ENCODE results near the gene COL9A3. TPM values are rescaled to one million over a fixed set of nuclear protein-coding genes. Genes with fewer than 3 reads are reported as not detected.

COL9A3 gene
- total and polyA plus RNA-seq, 5 donors: 4.3 to 13.0 (median 5.7) TPM

DNA sequence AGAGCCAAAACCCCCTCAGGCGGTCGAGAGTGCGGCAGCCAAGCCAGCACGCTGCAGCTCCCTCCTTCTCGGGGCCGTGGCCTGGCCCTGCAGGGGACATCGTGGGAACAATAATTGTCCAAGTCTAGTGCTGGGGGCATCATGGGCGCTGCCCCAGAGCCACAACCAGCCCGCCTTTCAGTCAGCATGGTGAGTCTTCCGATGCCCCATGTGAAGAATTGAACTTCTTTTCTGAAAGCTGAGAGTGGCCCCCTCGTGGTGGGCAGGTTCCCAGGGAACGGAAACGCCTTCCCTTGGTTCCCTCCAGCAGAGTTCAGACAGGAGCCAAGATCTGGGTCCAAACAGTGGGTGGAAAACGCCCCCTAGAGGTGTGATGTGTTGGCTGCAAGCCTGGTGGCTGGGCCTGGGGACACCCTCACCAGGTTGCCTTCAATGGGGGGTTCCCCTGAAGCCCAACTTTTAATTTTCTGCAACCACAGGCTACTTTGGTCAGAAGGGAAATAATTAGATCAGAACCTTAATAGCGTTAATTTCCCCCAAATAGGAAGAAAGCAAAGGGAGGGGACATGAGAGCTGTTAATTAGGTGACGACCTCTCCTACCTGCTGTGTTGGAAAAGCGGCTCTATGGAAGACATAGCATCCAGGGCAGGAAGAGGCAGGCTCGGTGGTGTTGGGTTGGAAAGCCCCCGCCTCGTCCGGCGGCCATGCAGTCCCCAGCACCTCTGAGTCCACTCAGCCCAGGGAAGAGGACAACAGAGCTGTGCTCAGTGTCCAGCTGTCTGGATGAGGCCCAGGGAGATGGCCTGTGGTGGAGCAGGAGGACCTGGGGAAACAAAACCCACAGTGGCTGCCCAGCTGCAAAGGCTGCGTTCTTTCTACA is 25.3 kb upstream of the COL9A3 start:
- peak in 1 of 2 donors; percentile 6 for ATAC-seq
- 30% methylated on average over 23 of the region's 23 CpGs for WGBS
- no peak overlapping the region for H3K27ac ChIP-seq (ENCODE audit: low read length)

DNA sequence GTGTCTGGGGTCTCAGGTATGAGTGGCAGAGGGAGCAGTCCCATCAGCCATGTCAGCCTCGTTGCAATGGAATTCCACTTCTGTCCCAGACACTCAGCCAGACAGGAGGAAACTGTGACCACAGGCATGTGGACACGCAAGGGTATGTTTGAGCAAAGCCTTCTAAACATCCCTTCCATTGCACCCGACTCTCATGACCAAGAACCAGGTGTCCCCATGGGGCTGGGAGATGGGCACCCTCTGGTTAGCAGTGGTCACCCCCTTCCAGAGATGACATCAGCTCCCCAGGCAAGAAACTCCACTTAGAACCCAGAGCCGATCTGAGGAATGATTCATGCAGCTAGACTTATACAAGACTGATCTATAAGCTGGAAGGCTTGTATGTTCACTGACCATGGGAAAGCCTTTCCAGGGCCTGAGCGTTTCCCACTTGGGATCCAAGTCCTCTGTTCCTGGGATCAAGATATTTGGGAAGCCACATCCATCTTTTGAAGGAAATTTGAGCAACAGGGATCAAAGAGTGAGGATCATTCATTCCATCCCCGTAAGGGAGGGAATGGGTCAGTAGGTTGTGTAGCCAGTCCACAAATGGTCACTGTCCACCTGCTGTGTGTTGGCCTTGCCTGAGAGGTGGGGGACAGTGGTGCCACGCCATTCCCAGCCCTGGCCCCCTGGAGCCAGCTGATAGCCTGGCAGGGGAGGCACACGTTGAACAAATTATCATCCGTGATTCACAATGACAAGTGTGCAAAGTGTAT is 24.5 kb upstream of the COL9A3 start:
- DNase-seq: no peak
- Histone ChIP-seq H3K9me3 (ENCODE audit: control insufficient read depth, low read length) (no peaks in the 10 kb centered on the region), H3K27me3 (ENCODE audit: control insufficient read depth, insufficient read depth) (no peaks in the 10 kb centered on the region), H3K4me1 (ENCODE audit: control insufficient read depth, insufficient read depth, low read length) (peaks cover 7% of the 10 kb centered on the region), H3K27ac (ENCODE audit: low read length) (no peak overlapping the region), H3K4me3 (ENCODE audit: low read length) (no peak overlapping the region)
- WGBS: 76% methylated on average over 9 of the region's 9 CpGs
- no peak for ATAC-seq
- intact Hi-C loops (cut with DNase I): loop anchor here (2.0 to 10.0 kb wide), 4 partner anchors 120 to 288 kb away; no protein-coding TSS in a partner anchor

More for the DNA sequence above, 25.3 kb upstream of the COL9A3 start:
- Histone ChIP-seq H3K9me3 (ENCODE audit: control insufficient read depth, low read length) (no peaks in the 10 kb centered on the region), H3K4me3 (ENCODE audit: low read length) (no peak overlapping the region), H3K27me3 (ENCODE audit: control insufficient read depth, insufficient read depth) (no peaks in the 10 kb centered on the region), H3K4me1 (ENCODE audit: control insufficient read depth, insufficient read depth, low read length) (peaks cover 7% of the 10 kb centered on the region)
- intact Hi-C loops (cut with DNase I): loop anchor here (2.0 to 10.0 kb wide), 4 partner anchors 119 to 287 kb away; no protein-coding TSS in a partner anchor
- peak; percentile 81 to 91 (median 89) for DNase-seq

DNA sequence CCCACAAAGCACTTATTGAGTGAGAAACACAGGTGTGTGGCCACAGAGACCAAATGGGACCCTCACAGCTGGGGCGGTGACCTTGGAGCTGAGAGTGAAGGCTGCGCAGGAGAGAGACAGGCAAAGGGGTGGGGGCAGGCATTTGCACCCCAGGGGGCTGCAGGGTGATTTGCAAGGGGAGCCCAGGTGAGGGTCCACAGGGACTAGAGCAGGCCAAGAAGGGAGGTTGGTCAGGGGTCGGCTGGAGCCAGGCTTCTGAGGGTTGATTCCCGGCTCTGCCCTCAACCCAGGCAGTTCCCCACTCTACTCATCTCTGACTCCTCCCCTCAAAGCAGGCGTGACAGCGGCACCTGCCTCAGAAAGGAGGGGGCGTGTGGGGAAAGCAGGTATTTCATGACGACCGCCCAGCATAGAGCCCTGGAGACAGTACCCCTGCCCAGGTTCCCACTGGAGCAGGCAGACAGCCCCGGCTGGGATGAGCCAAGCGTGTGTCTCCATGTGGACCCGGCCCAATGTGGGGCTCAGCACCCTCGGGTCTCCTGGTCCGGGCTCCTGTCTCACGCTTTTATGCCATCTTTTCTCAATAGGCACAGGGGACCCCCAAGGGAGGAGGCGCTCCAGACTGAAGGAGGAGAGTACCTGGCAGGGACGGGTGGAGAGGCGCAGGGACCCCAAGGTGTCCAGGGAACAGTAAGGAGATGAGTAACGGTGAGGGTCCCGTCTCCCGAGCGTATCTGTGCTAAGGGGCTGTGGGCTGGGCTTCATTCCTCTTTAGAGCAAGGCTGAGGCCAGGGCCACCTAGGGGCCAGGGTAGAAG is 23.7 kb upstream of the COL9A3 start:
- intact Hi-C loops (cut with DNase I): loop anchor here (2.0 to 10.0 kb wide), 4 partner anchors 121 to 288 kb away; no protein-coding TSS in a partner anchor
- DNase-seq (peak in 1 of 3 donors; percentile 66), ATAC-seq (no peak)
- Histone ChIP-seq H3K4me3 (ENCODE audit: low read length) (no peak overlapping the region), H3K27me3 (ENCODE audit: control insufficient read depth, insufficient read depth) (no peaks in the 10 kb centered on the region), H3K9me3 (ENCODE audit: control insufficient read depth, low read length) (no peaks in the 10 kb centered on the region), H3K27ac (ENCODE audit: low read length) (peak overlapping the region; percentile 93), H3K4me1 (ENCODE audit: control insufficient read depth, insufficient read depth, low read length) (peaks cover 7% of the 10 kb centered on the region)
- WGBS: 90% methylated on average over 22 of the region's 22 CpGs

DNA sequence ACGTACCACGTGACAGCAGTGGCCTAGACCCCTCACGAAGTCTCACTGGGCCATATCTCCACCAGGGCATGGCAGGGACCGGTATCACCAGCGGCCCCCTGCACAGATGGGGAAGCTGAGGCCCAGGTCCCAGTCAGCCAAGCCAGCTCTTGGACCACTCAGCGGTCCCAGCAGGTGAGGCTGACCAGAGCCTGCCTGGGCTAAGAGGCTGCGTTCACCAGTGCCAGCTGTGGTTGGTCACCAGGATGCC is 23.2 kb upstream of the COL9A3 start:
- Histone ChIP-seq H3K27me3 (ENCODE audit: control insufficient read depth, insufficient read depth) (no peaks in the 10 kb centered on the region), H3K4me1 (ENCODE audit: control insufficient read depth, insufficient read depth, low read length) (peaks cover 7% of the 10 kb centered on the region), H3K9me3 (ENCODE audit: control insufficient read depth, low read length) (no peaks in the 10 kb centered on the region), H3K27ac (ENCODE audit: low read length) (peak overlapping the region; percentile 93), H3K4me3 (ENCODE audit: low read length) (peak overlapping the region; percentile 33)
- intact Hi-C loops (cut with DNase I): loop anchor here (2.0 to 10.0 kb wide), 4 partner anchors 121 to 289 kb away; no protein-coding TSS in a partner anchor
- ATAC-seq (peak in 1 of 2 donors; percentile 21), DNase-seq (no peak)
- 57% methylated on average over 7 of the region's 7 CpGs for WGBS

DNA sequence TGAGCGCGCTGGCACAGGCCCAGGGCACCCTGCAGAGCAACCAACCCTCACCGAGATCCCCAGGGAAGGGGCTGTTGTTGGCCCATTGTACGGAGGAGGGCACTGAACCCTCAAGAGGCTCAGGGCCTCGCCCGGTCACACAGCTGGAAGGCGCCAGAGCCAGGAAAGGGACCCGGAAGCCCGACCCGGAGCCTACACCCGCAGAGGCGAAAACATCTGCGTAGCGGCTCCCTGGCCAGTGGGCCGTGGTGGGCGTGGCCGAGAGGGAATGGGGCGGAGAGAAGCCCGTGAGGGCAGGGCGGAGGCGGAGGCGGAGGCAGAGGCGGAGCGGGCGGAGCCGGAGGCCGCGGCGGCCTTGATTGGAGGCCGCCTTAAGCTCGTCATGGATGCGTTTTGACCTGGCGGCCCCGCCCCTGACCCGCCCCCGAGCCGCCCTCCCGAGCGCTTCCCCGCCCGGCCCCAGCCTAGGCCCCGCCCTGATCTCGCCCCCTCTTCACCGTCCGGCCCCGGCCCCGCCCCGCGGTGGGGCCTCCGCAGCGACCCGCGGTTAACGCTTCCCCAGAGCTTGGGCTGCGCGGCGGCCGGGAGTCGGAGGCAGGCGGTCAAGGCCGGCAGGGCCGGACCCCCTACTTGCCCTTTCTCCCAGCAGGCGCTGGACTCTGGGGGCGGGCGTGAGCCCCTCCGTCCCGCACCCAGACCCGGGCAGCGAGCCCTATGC is 22.7 kb upstream of the COL9A3 start:
- intact Hi-C loops (cut with DNase I): loop anchor here in 3 of 4 donors (5.0 to 10.0 kb wide), 3 partner anchors 122 to 289 kb away; no protein-coding TSS in a partner anchor
- peak overlapping the region; percentile 93 for H3K27ac ChIP-seq (ENCODE audit: low read length)
- H3K4me1 ChIP-seq (ENCODE audit: control insufficient read depth, insufficient read depth, low read length): peaks cover 7% of the 10 kb centered on the region
- DNase-seq (peak; percentile 97 to 99 (median 99)), ATAC-seq (peak; percentile 92 to 94)
- H3K27me3 ChIP-seq (ENCODE audit: control insufficient read depth, insufficient read depth): no peaks in the 10 kb centered on the region
- no peaks in the 10 kb centered on the region for H3K9me3 ChIP-seq (ENCODE audit: control insufficient read depth, low read length)
- H3K4me3 ChIP-seq (ENCODE audit: low read length): peak overlapping the region; percentile 33
- 1% methylated on average over 69 of the region's 69 CpGs for WGBS

DNA sequence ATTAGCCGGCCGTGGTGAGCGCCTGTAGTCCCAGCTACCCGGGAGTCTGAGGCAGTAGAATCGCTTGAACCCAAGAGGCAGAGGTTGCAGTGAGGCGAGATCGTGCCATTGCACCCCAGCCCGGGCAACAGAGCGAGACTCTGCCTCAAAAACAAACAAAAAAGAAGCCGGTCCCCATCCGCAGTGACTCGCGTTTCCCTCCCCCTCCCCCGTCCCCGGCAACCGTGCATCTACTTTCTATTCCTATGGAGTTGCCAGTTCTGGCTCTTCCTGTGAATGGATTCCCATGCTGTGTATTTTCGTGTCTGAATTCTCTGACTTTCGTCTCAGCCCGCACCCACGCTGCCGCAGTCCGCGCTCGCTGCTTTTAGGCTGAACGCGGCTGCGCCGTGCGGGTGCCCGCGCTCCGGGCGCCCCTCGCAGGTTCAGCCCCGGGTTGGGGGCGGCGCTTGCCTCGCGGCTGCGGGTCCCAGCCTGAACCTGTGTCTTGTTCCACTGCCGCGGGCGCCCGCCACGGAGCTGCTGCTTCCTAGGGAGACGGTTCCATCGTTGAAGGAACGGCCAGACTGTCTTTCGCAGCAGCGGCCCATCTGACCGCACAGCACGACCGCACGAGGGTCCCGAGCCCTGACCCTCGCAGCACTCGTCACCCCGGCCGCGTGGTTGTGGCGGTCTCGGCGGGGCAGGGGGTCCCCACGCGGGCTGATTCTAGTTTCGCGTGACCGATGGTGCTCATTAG is 21.7 kb upstream of the COL9A3 start:
- DNase-seq (peak; percentile 55 to 83 (median 81)), ATAC-seq (peak in 1 of 2 donors; percentile 2)
- WGBS: under 1% methylated on average over 68 of the region's 68 CpGs
- no peaks in the 10 kb centered on the region for H3K27me3 ChIP-seq (ENCODE audit: control insufficient read depth, insufficient read depth)
- peak overlapping the region; percentile 20 for H3K4me3 ChIP-seq (ENCODE audit: low read length)
- intact Hi-C loops (cut with DNase I): loop anchor here in 1 of 4 donors (10.0 kb wide), 1 partner anchor 290 kb away; no protein-coding TSS in a partner anchor
- no peaks in the 10 kb centered on the region for H3K9me3 ChIP-seq (ENCODE audit: control insufficient read depth, low read length)
- H3K4me1 ChIP-seq (ENCODE audit: control insufficient read depth, insufficient read depth, low read length): peaks cover 7% of the 10 kb centered on the region
- peak overlapping the region; percentile 31 for H3K27ac ChIP-seq (ENCODE audit: low read length)

DNA sequence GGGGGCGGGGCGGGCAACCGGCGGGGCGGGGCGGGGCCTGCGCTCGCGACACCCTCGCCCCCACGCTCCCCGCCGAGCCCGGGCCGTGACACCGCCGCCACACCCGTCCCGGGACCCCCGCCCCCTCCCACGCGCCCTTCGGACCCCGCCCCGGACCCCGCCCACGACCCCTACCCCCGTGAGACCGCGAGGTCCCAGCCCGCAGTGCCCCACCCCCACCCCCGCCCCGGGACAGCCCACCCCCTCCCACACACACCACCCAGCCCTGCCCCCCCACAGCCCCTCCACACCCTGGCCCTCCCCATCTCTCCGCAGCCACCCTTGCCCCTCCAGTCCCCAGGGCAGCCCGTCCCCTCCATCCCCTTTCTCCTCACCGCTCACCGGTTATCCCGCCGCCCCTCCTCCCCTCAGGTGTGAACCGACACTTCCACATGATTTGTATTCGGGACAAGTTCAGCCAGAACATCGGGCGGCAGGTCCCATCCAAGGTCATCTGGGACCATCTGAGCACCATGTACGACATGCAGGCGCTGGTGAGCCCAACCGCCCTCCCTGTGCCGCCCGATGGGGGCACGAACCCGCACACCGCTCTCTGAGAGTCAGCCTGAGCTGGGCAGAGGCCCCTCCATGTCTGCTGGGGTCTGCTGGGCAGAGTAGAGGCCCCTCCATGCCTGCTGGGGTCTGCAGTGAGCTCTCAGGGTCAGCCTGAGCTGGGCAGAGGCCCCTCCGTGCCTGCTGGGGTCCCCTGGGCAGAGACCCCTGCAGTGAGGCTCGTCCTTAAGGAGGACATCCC is 20.0 kb upstream of the COL9A3 start:
- DNase-seq (peak in 2 of 3 donors; percentile 62 to 73), ATAC-seq (no peak)
- intact Hi-C loops (cut with DNase I): loop anchor here in 1 of 4 donors (10.0 kb wide), 1 partner anchor 292 kb away; no protein-coding TSS in a partner anchor
- Histone ChIP-seq H3K27me3 (ENCODE audit: control insufficient read depth, insufficient read depth) (no peaks in the 10 kb centered on the region), H3K27ac (ENCODE audit: low read length) (no peak overlapping the region), H3K4me3 (ENCODE audit: low read length) (peak overlapping the region; percentile 90), H3K4me1 (ENCODE audit: control insufficient read depth, insufficient read depth, low read length) (peaks cover 6% of the 10 kb centered on the region), H3K9me3 (ENCODE audit: control insufficient read depth, low read length) (no peaks in the 10 kb centered on the region)
- 17% methylated on average over 40 of the region's 53 CpGs for WGBS

DNA sequence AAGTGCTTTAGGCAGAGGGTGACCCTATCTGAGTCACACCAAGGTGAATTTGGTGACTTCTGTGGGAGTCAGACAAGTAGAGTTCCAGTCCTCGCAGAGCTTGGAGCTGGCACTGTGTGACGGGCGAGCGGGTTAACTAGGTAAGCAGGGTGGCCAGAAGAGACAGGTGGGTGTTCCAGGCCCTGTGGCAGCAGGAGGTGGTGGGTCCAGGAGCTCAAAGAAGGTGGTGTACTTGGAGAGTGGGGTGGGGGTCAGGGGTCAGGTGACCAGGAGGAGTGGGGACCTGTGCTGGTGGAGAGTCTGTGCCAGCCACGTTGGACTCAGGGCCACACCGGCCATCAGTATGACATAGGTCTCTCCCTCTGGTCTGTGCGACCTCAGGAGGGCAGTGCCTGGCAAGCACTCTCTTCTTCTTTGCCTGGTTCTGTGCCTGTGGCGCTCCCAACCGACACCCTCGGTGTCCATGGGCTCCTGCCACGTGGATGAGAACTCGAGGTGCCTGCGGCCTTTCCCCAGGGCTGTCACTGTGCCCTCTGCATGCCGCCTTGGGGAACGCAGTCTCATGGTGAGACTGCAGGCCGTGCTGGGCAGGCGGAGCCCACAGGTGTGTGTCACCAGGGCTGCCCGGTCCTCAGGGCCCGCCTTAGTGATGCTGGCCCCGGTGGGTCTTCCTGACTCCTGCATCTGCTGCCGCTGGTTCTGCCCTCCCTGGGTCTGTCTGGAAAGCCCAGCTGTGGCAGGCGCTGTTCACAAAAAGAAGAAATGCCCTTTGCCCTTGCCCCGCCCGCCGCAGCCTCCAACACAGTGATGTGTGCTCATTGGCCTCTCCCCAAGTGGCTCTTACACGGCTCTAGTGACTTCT is 18.9 kb upstream of the COL9A3 start:
- Histone ChIP-seq H3K27ac (ENCODE audit: low read length) (no peak overlapping the region), H3K9me3 (ENCODE audit: control insufficient read depth, low read length) (no peaks in the 10 kb centered on the region), H3K4me1 (ENCODE audit: control insufficient read depth, insufficient read depth, low read length) (peaks cover 6% of the 10 kb centered on the region), H3K4me3 (ENCODE audit: low read length) (no peak overlapping the region), H3K27me3 (ENCODE audit: control insufficient read depth, insufficient read depth) (no peaks in the 10 kb centered on the region)
- peak in 1 of 3 donors; percentile 60 for DNase-seq
- 86% methylated on average over 26 of the region's 26 CpGs for WGBS
- ATAC-seq: no peak
- intact Hi-C loops (cut with DNase I): loop anchor here in 1 of 4 donors (10.0 kb wide), 1 partner anchor 293 kb away; no protein-coding TSS in a partner anchor
